HG03378 (cell line): Measurements from ENCODE around the gene ZMIZ1.

Source experiments
- ATAC-seq: cut with Tn5 transposase; IDR thresholded peaks from one replicate; pipeline ENCODE4 v1.9.1; 2021; ENCODE audit warnings: mild to moderate bottlenecking, moderate library complexity; ENCODE audit not compliant: unreplicated experiment

The ZMIZ1 gene

GRCh38 chr10:79357180-79357579 is 288.4 kb downstream of the ZMIZ1 start:
- no peak for ATAC-seq

GRCh38 chr10:79358811-79359210 is 290.0 kb downstream of the ZMIZ1 start:
- peak; percentile 49 for ATAC-seq

- no peak for ATAC-seq
Measured at GRCh38 chr10:79359816-79360498, 291.2 kb downstream of the ZMIZ1 start.

DNA sequence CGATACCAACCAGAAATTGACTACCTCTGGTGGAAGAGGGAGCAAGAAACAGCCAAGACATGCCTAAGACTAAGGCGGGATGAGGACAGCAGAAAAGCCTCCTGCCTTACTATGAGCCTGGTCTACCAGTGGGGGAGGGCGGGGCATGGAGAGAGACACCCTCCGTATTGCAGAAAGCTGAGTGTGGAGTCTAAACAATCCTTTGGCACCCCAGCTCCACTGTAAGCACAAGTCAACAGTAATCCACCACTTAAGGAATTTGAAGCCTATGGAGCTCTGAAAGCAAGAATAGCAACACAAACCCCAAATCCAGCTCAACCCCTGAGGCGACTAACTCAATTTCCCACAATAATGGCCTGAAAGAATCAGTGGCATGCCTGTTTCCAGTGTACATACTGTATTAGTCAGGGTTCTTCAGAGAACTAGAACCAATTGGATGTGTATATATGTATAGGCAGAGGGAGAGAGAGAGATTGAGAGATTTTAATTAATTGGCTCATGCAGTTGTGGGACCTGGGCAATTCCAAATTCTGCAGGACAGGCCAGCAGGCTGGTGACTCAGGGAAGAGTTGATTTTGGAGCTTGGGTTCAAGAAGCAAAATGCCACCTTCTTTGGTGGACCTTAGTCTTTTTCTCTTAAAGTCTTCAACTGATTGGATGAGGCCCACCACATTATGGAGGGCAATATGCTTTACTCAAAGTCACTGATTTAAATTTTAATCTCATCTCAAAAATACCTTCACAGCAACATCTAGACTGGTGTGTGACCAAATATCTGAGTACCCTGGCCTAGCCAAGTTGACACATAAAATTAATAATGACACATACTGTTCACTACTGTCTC is 292.0 kb downstream of the ZMIZ1 start:
- no peak for ATAC-seq

DNA sequence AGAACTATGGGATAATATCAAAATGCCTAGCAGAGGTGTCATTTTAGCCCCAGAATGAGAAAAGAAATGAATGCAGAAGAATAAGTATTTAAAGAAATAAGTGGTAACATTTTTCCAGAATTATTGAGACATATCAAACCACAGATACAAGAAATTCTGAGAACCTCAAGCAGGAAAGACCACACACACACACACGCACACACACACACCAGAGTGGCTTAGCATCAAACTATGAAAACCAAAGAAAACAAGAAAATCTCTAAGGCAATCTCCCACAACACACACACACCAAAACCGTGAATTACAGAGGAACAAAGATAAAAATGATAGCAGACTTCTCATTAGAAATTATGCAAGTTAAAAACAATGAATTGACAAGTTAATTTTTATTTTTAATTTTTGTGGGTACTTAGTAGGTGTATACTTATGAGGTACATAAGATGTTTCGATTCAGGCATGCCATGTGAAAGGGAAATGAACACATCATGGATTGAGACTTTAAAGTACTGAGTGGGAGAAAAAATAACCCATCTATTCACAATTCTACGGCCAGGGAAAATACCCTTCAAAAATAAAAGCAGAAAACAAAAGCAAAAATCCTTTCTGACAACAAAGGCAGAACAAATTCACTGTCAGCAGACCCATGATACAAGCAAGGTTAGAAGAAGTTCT is 293.1 kb downstream of the ZMIZ1 start:
- no peak for ATAC-seq
